H9 (cell line): Measurements from ENCODE around the gene SULF2. TPM values are rescaled to one million over a fixed set of nuclear protein-coding genes. Genes with fewer than 3 reads are reported as not detected.

Experiments used
- DNase-seq: peaks from one replicate; pipeline ENCODE4 v3.0.0-alpha.2; 2017
- H2AFZ ChIP-seq: one replicate; pipeline ENCODE4 v1.6.1; 2013; ENCODE audit warnings: mild to moderate bottlenecking, low read length, control low read depth, moderate library complexity
- H2AK5ac ChIP-seq: 2 replicates; pipeline ENCODE4 v1.6.1; 2013; ENCODE audit warnings: low read length, control low read depth, mixed read lengths; ENCODE audit not compliant: insufficient read length
- H2BK120ac ChIP-seq: one replicate; pipeline ENCODE4 v1.6.1; 2013; ENCODE audit warnings: low read depth, mild to moderate bottlenecking, low read length, control low read depth, inconsistent platforms; ENCODE audit not compliant: poor library complexity, severe bottlenecking
- H2BK12ac ChIP-seq: 2 replicates; pipeline ENCODE4 v1.6.1; 2013; ENCODE audit warnings: low read length, control low read depth, mixed read lengths, low read depth; ENCODE audit not compliant: insufficient read length
- H2BK15ac ChIP-seq: 2 replicates; pipeline ENCODE4 v1.6.1; 2013; ENCODE audit warnings: low read depth, low read length, control low read depth
- H2BK20ac ChIP-seq: one replicate; pipeline ENCODE4 v1.6.1; 2013; ENCODE audit warnings: low read depth, mild to moderate bottlenecking, low read length, control low read depth, inconsistent platforms; ENCODE audit not compliant: poor library complexity, severe bottlenecking
- H2BK5ac ChIP-seq: 2 replicates; pipeline ENCODE4 v1.6.1; 2013; ENCODE audit warnings: low read length, control low read depth, mixed read lengths; ENCODE audit not compliant: insufficient read length
- H3K14ac ChIP-seq: 2 replicates; pipeline ENCODE4 v1.6.1; 2013; ENCODE audit warnings: low read length, control low read depth; ENCODE audit not compliant: insufficient read depth
- H3K18ac ChIP-seq: 2 replicates; pipeline ENCODE4 v1.6.1; 2013; ENCODE audit warnings: low read depth, mild to moderate bottlenecking, mixed read lengths, low read length, control low read depth; ENCODE audit not compliant: insufficient read length
- H3K23ac ChIP-seq: 2 replicates; pipeline ENCODE4 v1.6.1; 2013; ENCODE audit warnings: low read length, control low read depth, mixed read lengths, low read depth; ENCODE audit not compliant: insufficient read length
- H3K23me2 ChIP-seq: 2 replicates; pipeline ENCODE4 v1.6.1; 2013; ENCODE audit warnings: low read depth, mild to moderate bottlenecking, mixed read lengths, low read length, control low read depth; ENCODE audit not compliant: insufficient read length, poor library complexity, severe bottlenecking
- H3K27ac ChIP-seq: 2 replicates; pipeline ENCODE4 v1.5.1; 2013; ENCODE audit warnings: low read length, control low read depth, mixed read lengths, low read depth; ENCODE audit not compliant: insufficient read length
- H3K27me3 ChIP-seq: 2 replicates; pipeline ENCODE4 v1.6.1; 2013; ENCODE audit warnings: low read length, control low read depth, inconsistent platforms; ENCODE audit not compliant: insufficient read depth
- H3K4ac ChIP-seq: 2 replicates; pipeline ENCODE4 v1.6.1; 2013; ENCODE audit warnings: low read depth, mild to moderate bottlenecking, control low read depth, inconsistent platforms, low read length, moderate library complexity
- H3K4me1 ChIP-seq: 2 replicates; pipeline ENCODE4 v1.6.1; 2013; ENCODE audit warnings: low read length, control low read depth, inconsistent platforms; ENCODE audit not compliant: insufficient read depth
- H3K4me2 ChIP-seq: 2 replicates; pipeline ENCODE4 v1.6.1; 2013; ENCODE audit warnings: low read length, control low read depth, mixed read lengths; ENCODE audit not compliant: insufficient read length, insufficient read depth
- H3K56ac ChIP-seq: 2 replicates; pipeline ENCODE4 v1.6.1; 2013; ENCODE audit warnings: low read depth, mild to moderate bottlenecking, mixed read lengths, low read length, control low read depth; ENCODE audit not compliant: insufficient read length
- H3K79me1 ChIP-seq: 2 replicates; pipeline ENCODE4 v1.6.1; 2013; ENCODE audit warnings: low read depth, mild to moderate bottlenecking, moderate library complexity, low read length, control low read depth, inconsistent platforms; ENCODE audit not compliant: insufficient read depth, poor library complexity, severe bottlenecking
- H3K79me2 ChIP-seq: 2 replicates; pipeline ENCODE4 v1.6.1; 2013; ENCODE audit warnings: low read length, control low read depth, inconsistent platforms; ENCODE audit not compliant: insufficient read depth
- H3K9ac ChIP-seq: 2 replicates; pipeline ENCODE4 v1.6.1; 2013; ENCODE audit warnings: low read length, control low read depth, mixed read lengths; ENCODE audit not compliant: insufficient read length; ENCODE audit errors: extremely low read depth
- H3K9me3 ChIP-seq: one replicate; pipeline ENCODE4 v1.6.1; 2013; ENCODE audit warnings: low read depth, low read length, inconsistent platforms; ENCODE audit not compliant: control insufficient read depth
- H3T11ph ChIP-seq: one replicate; pipeline ENCODE4 v1.6.1; 2013; ENCODE audit warnings: mild to moderate bottlenecking, low read length, control low read depth, inconsistent platforms
- H4K20me1 ChIP-seq: one replicate; pipeline ENCODE4 v1.6.1; 2013; ENCODE audit not compliant: control insufficient read depth, insufficient read length, insufficient read depth
- H4K5ac ChIP-seq: 2 replicates; pipeline ENCODE4 v1.6.1; 2013; ENCODE audit warnings: low read depth, mild to moderate bottlenecking, mixed read lengths, low read length, control low read depth; ENCODE audit not compliant: insufficient read length
- H4K8ac ChIP-seq: replicated peaks from 2 replicates; pipeline ENCODE4 v1.6.1; 2013; ENCODE audit warnings: low read length, control low read depth, mixed read lengths, low read depth; ENCODE audit not compliant: insufficient read length
- H4K91ac ChIP-seq: 2 replicates; pipeline ENCODE4 v1.6.1; 2013; ENCODE audit warnings: low read depth, mild to moderate bottlenecking, moderate library complexity, mixed read lengths, low read length, control low read depth; ENCODE audit not compliant: insufficient read length
- H3K27ac Mint-ChIP-seq, 3 experiments: 2 replicates in 2 of 3; 3 replicates in 1 of 3; pipeline ENCODE4 v1.8.0; 2020 to 2021; ENCODE audit warnings: mixed read lengths in 3 of 3, mild to moderate bottlenecking in 1 of 3, moderate library complexity in 1 of 3
- H3K27me3 Mint-ChIP-seq: 2 replicates; pipeline ENCODE4 v1.8.0; 2021; ENCODE audit warnings: low read depth, mild to moderate bottlenecking, moderate library complexity, mixed read lengths
- H3K36me3 Mint-ChIP-seq, 3 experiments: 2 replicates in 2 of 3; 3 replicates in 1 of 3; pipeline ENCODE4 v1.8.0; 2020 to 2021; ENCODE audit warnings: low read depth in 3 of 3, mixed read lengths in 3 of 3; ENCODE audit not compliant: insufficient read depth in 1 of 3
- H3K4me1 Mint-ChIP-seq, 2 experiments: 2 replicates each; pipeline ENCODE4 v1.8.0; 2020; ENCODE audit warnings: mixed read lengths in 2 of 2
- H3K4me3 Mint-ChIP-seq, 2 experiments: 2 replicates in 1 of 2; 3 replicates in 1 of 2; pipeline ENCODE4 v1.8.0; 2020 to 2021; ENCODE audit warnings: mild to moderate bottlenecking in 2 of 2, mixed read lengths in 2 of 2, moderate library complexity in 1 of 2
- H3K9me3 Mint-ChIP-seq, 2 experiments: 2 replicates in 1 of 2; 3 replicates in 1 of 2; pipeline ENCODE4 v1.8.0; 2020; ENCODE audit warnings: mild to moderate bottlenecking in 2 of 2, mixed read lengths in 2 of 2, moderate library complexity in 1 of 2
- CTCF ChIP-seq: fragments of 200-600 bp; sonication (generic); conservative IDR thresholded peaks from 3 replicates; pipeline ENCODE4 v1.8.0; 2021; ENCODE audit warnings: antibody characterized with exemption, mild to moderate bottlenecking
- WGBS: extraction: QIAGEN DNeasy Blood & Tissue Kit; methylation state at CpG from one replicate; pipeline ENCODE4 v1.1.7; 2013; ENCODE audit warnings: missing lambda C conversion rate, low lambda C conversion rate, mixed read lengths; ENCODE audit not compliant: insufficient read length; ENCODE audit errors: extremely low coverage; 5-methylcytosine and 5-hydroxymethylcytosine counted together
- total RNA-seq: library from RNA; stranded (reverse); gene quantifications from 2 replicates; pipeline ENCODE4 v1.2.1, GENCODE V29; 2021

SULF2 gene
- total RNA-seq, 1 experiment from 2014 or later: 31.2 TPM

- DNase-seq: no peak
Measured at GRCh38 chr20:47629907-47630306, 155.4 kb downstream of the SULF2 start.

More at GRCh38 chr20:47629907-47630306, 155.4 kb downstream of the SULF2 start:
- Histone ChIP-seq H2AK5ac (no peak overlapping the region), H3K27ac (no peak overlapping the region), H2AFZ (no peak overlapping the region), H3K14ac (no peak overlapping the region), H3K79me2 (no peaks in the 10 kb centered on the region), H3K18ac (no peak overlapping the region), H2BK5ac (no peak overlapping the region), H4K91ac (no peak overlapping the region), H3T11ph (no peak overlapping the region), H3K4me2 (no peak overlapping the region), H3K79me1 (no peaks in the 10 kb centered on the region), H3K4me1 (no peaks in the 10 kb centered on the region), H3K23ac (no peak overlapping the region), H3K4ac (no peak overlapping the region), H4K5ac (no peak overlapping the region), H4K20me1 (no peaks in the 10 kb centered on the region), H3K9me3 (no peaks in the 10 kb centered on the region), H3K56ac (no peak overlapping the region), H3K27me3 (no peaks in the 10 kb centered on the region), H4K8ac (no peak overlapping the region), H2BK12ac (no peak overlapping the region), H2BK15ac (no peak overlapping the region), H2BK20ac (no peak overlapping the region), H2BK120ac (no peak overlapping the region), H3K9ac (no peak overlapping the region), H3K23me2 (no peaks in the 10 kb centered on the region)
- H3K9me3 Mint-ChIP-seq: no peaks in the 10 kb centered on the region
- WGBS: no CpG with 5 or more reads among the region's 2 CpGs
- no peaks in the 10 kb centered on the region for H3K27me3 Mint-ChIP-seq
- no peak for TF ChIP-seq CTCF
- peaks cover 2 to 24% (median 23%) of the 10 kb centered on the region in 3 experiments; a peak in 6 of 7 replicates for H3K36me3 Mint-ChIP-seq
- no peak overlapping the region for H3K4me3 Mint-ChIP-seq
- no peak overlapping the region for H3K27ac Mint-ChIP-seq
- H3K4me1 Mint-ChIP-seq: no peaks in the 10 kb centered on the region
